HEK293 (cell line): ENCODE data around the gene TRMT44.
"Not testable (repeated sequence)": the region's sequence is repeated elsewhere in the genome, so short reads cannot be mapped to it uniquely, and the experiment has no call there.

Experiments
- CTCF ChIA-PET: fragments of 350-600 bp; formaldehyde crosslinking; extraction: SDS; loops from one replicate; lab custom pipeline; 2021; ENCODE audit warnings: antibody characterized with exemption; lab: Yijun Ruan, JAX
- POLR2A ChIA-PET: fragments of 300-600 bp; formaldehyde crosslinking; extraction: SDS; loops from one replicate; lab custom pipeline; 2020; ENCODE audit warnings: antibody characterized with exemption, inconsistent platforms; lab: Yijun Ruan, JAX
- H3K27ac ChIP-seq: fragments of 200-500 bp; sonication (Bioruptor generic); 2 replicates; pipeline ENCODE4 v1.5.1; 2014; ENCODE audit warnings: low read depth, low read length, control low read depth, inconsistent platforms; ENCODE audit errors: extremely low read depth
- H3K36me3 ChIP-seq, 2 experiments: fragments of 200-500 bp in 1 of 2; sonication (Bioruptor generic) in 1 of 2; 1 replicate in 1 of 2; 2 replicates in 1 of 2; pipeline ENCODE4 v1.5.1; 2014 to 2017; ENCODE audit warnings: inconsistent platforms in 2 of 2, low read length in 2 of 2; ENCODE audit not compliant: control insufficient read depth in 2 of 2, insufficient read depth in 1 of 2
- H3K4me1 ChIP-seq: fragments of 200-500 bp; sonication (Bioruptor generic); 2 replicates; pipeline ENCODE4 v1.5.1; 2014; ENCODE audit warnings: mild to moderate bottlenecking, low read length, inconsistent platforms; ENCODE audit not compliant: control insufficient read depth, insufficient read depth
- H3K4me3 ChIP-seq: 2 replicates; pipeline ENCODE4 v1.5.1; 2011; ENCODE audit warnings: low read depth, mild to moderate bottlenecking, control low read depth, low read length, moderate library complexity
- H3K9me3 ChIP-seq: fragments of 200-500 bp; sonication (Bioruptor generic); 2 replicates; pipeline ENCODE4 v1.5.1; 2014; ENCODE audit warnings: low read depth, low read length, inconsistent platforms; ENCODE audit not compliant: control insufficient read depth, insufficient read depth
- GLI2 ChIP-seq: fragments of 450-650 bp; formaldehyde crosslinking; IDR thresholded peaks from 2 replicates; pipeline ENCODE4; 2017; ENCODE audit warnings: missing biosample characterization, missing genetic modification characterization, low read depth, borderline replicate concordance
- GLIS1 ChIP-seq: fragments of 450-650 bp; formaldehyde crosslinking; IDR thresholded peaks from 2 replicates; pipeline ENCODE4 v1.5.1; 2016; ENCODE audit warnings: missing biosample characterization, missing genetic modification characterization
- RBAK ChIP-seq: fragments of 450-650 bp; formaldehyde crosslinking; IDR thresholded peaks from 2 replicates; pipeline ENCODE4 v1.5.1; 2016; ENCODE audit warnings: missing biosample characterization, missing genetic modification characterization
- REPIN1 ChIP-seq: fragments of 450-650 bp; formaldehyde crosslinking; IDR thresholded peaks from 2 replicates; pipeline ENCODE4 v1.5.1; 2017; ENCODE audit warnings: missing biosample characterization, missing genetic modification characterization, low read depth
- SCRT2 ChIP-seq: fragments of 450-650 bp; formaldehyde crosslinking; IDR thresholded peaks from 2 replicates; pipeline ENCODE4 v1.5.1; 2016; ENCODE audit warnings: missing biosample characterization, missing genetic modification characterization
- ZNF175 ChIP-seq: fragments of 450-650 bp; formaldehyde crosslinking; IDR thresholded peaks from 2 replicates; pipeline ENCODE4 v1.5.1; 2016; ENCODE audit warnings: missing biosample characterization, missing genetic modification characterization
- ZNF223 ChIP-seq: fragments of 450-650 bp; formaldehyde crosslinking; IDR thresholded peaks from 2 replicates; pipeline ENCODE4 v1.5.1; 2016; ENCODE audit warnings: missing biosample characterization, missing genetic modification characterization
- ZNF558 ChIP-seq: fragments of 450-650 bp; formaldehyde crosslinking; IDR thresholded peaks from 2 replicates; pipeline ENCODE4 v1.5.1; 2016; ENCODE audit warnings: missing biosample characterization, missing genetic modification characterization
- ZXDB ChIP-seq: fragments of 450-650 bp; formaldehyde crosslinking; IDR thresholded peaks from 2 replicates; pipeline ENCODE4 v1.5.1; 2016; ENCODE audit warnings: missing biosample characterization, missing genetic modification characterization
- TF ChIP-seq, protein P1 (sequence below): fragments of 450-650 bp; formaldehyde crosslinking; IDR thresholded peaks from 2 replicates; pipeline ENCODE4 v1.5.1; 2016; ENCODE audit warnings: missing biosample characterization, missing genetic modification characterization
- TF ChIP-seq, protein P2 (sequence below): fragments of 450-650 bp; formaldehyde crosslinking; IDR thresholded peaks from 2 replicates; pipeline ENCODE4 v1.5.1; 2016; ENCODE audit warnings: missing biosample characterization, missing genetic modification characterization, low read depth
- TF ChIP-seq, protein P3 (sequence below): fragments of 450-650 bp; formaldehyde crosslinking; IDR thresholded peaks from 2 replicates; pipeline ENCODE4 v1.5.1; 2016; ENCODE audit warnings: missing biosample characterization, missing genetic modification characterization
- TF ChIP-seq, protein P4 (sequence below): fragments of 450-650 bp; formaldehyde crosslinking; IDR thresholded peaks from 2 replicates; pipeline ENCODE4 v1.5.1; 2017; ENCODE audit warnings: missing biosample characterization, missing genetic modification characterization
- TF ChIP-seq, protein P5 (sequence below): fragments of 450-650 bp; formaldehyde crosslinking; IDR thresholded peaks from 2 replicates; pipeline ENCODE4 v1.5.0; 2017; ENCODE audit warnings: missing biosample characterization, missing genetic modification characterization, borderline replicate concordance
- TF ChIP-seq, protein P6 (sequence below): fragments of 450-650 bp; IDR thresholded peaks from 2 replicates; pipeline ENCODE4 v1.5.1; 2018; ENCODE audit warnings: missing biosample characterization, mild to moderate bottlenecking, missing genetic modification characterization

TRMT44 gene

DNA sequence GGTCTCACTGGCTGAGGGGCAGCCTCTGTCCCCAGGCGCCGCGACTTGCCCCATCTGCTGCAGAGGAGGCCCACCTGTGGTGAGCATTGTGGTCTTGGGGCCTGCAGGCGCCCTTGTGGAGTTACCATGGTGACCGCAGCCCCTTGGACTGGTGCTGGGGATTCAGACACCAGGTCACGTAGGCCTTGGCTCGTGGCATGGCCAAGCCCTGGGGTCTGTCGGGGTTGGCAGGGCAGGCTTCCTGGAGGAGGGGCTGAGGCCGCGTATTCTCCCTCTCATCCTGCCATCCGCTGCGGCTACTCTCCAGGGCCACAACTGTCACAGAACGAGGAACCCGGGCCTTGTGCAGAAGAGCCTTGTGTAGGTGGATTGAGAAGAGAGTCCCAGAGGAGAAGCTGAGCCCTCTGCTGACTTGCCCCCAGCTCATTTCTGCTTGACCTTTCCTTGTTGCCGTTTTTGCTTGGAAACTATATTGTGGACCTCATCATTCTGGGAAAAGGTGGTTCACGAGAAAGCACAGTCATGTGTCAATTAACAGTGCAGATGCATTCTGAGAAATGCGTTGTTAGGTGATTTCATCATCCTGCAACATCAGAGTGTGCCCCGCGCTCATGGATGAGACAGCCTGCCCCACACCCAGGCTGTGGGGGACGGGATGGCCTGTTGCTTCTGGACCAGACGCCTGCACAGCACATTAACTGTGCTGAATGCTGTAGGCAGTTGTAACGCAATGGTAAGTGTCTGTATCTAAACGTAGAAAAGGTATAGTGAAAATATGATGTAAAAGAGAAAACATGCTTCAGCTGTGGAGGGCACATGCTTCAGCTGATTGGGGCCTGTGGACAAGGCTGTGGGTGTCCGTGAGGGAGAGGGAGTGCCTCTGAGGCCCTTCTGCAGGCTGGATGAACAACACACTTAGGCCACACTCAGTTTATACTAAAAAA lies 38.5 kb downstream of the TRMT44 start:
- CTCF ChIA-PET, result interaction anchor here (0.9 kb wide), 1 partner anchor 10 kb away, joined by 3 read pairs; no protein-coding TSS in a partner anchor
- POLR2A ChIA-PET, result no interaction called here

DNA sequence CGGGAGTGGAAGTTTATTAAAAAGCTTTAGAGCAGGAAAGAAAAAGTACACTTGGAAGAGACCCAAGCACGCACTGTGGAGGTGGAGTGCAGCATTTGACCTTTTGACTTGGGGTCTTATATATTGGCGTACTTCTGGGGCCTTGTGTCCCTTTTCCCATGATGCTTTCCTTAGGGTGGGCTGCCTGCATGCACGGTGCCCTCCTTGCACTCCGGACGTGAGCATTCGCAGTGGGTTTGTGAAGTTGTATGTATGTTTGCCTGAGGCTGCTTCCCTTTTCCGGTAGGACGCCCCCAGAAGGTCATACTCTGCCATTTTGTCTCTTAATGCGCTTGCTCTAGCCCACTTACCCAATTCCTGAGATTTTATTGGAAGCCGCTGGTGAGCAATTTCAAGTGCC lies 39.6 kb downstream of the TRMT44 start:
- Histone ChIP-seq H3K4me1 (no peaks in the 10 kb centered on the region), H3K9me3 (no peaks in the 10 kb centered on the region), H3K36me3 (peaks cover 0 to 33% of the 10 kb centered on the region in 2 experiments; a peak in 1 of 3 replicates), H3K27ac (no peak overlapping the region), H3K4me3 (no peak overlapping the region)
- ChIA-PET POLR2A (no interaction called here), CTCF (interaction anchor here (1.2 kb wide), 1 partner anchor 14 kb away, joined by 3 read pairs; no protein-coding TSS in a partner anchor)
- no peak for TF ChIP-seq ZNF175 (tag by site-specific recombination)
- TF ChIP-seq, protein P1, sequence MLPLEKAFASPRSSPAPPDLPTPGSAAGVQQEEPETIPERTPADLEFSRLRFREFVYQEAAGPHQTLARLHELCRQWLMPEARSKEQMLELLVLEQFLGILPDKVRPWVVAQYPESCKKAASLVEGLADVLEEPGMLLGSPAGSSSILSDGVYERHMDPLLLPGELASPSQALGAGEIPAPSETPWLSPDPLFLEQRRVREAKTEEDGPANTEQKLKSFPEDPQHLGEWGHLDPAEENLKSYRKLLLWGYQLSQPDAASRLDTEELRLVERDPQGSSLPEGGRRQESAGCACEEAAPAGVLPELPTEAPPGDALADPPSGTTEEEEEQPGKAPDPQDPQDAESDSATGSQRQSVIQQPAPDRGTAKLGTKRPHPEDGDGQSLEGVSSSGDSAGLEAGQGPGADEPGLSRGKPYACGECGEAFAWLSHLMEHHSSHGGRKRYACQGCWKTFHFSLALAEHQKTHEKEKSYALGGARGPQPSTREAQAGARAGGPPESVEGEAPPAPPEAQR (tag by site-specific recombination), result no peak
- TF ChIP-seq GLIS1 (tag by site-specific recombination), result no peak
- TF ChIP-seq, protein P2, sequence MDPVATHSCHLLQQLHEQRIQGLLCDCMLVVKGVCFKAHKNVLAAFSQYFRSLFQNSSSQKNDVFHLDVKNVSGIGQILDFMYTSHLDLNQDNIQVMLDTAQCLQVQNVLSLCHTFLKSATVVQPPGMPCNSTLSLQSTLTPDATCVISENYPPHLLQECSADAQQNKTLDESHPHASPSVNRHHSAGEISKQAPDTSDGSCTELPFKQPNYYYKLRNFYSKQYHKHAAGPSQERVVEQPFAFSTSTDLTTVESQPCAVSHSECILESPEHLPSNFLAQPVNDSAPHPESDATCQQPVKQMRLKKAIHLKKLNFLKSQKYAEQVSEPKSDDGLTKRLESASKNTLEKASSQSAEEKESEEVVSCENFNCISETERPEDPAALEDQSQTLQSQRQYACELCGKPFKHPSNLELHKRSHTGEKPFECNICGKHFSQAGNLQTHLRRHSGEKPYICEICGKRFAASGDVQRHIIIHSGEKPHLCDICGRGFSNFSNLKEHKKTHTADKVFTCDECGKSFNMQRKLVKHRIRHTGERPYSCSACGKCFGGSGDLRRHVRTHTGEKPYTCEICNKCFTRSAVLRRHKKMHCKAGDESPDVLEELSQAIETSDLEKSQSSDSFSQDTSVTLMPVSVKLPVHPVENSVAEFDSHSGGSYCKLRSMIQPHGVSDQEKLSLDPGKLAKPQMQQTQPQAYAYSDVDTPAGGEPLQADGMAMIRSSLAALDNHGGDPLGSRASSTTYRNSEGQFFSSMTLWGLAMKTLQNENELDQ (tag by site-specific recombination), result no peak
- TF ChIP-seq, protein P3, sequence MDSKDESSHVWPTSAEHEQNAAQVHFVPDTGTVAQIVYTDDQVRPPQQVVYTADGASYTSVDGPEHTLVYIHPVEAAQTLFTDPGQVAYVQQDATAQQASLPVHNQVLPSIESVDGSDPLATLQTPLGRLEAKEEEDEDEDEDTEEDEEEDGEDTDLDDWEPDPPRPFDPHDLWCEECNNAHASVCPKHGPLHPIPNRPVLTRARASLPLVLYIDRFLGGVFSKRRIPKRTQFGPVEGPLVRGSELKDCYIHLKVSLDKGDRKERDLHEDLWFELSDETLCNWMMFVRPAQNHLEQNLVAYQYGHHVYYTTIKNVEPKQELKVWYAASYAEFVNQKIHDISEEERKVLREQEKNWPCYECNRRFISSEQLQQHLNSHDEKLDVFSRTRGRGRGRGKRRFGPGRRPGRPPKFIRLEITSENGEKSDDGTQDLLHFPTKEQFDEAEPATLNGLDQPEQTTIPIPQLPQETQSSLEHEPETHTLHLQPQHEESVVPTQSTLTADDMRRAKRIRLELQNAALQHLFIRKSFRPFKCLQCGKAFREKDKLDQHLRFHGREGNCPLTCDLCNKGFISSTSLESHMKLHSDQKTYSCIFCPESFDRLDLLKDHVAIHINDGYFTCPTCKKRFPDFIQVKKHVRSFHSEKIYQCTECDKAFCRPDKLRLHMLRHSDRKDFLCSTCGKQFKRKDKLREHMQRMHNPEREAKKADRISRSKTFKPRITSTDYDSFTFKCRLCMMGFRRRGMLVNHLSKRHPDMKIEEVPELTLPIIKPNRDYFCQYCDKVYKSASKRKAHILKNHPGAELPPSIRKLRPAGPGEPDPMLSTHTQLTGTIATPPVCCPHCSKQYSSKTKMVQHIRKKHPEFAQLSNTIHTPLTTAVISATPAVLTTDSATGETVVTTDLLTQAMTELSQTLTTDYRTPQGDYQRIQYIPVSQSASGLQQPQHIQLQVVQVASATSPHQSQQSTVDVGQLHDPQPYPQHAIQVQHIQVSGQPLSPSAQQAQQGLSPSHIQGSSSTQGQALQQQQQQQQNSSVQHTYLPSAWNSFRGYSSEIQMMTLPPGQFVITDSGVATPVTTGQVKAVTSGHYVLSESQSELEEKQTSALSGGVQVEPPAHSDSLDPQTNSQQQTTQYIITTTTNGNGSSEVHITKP (tag by site-specific recombination), result no peak
- TF ChIP-seq GLI2 (tag by site-specific recombination), result no peak
- TF ChIP-seq ZNF558 (tag by site-specific recombination), result no peak
- TF ChIP-seq, protein P4, sequence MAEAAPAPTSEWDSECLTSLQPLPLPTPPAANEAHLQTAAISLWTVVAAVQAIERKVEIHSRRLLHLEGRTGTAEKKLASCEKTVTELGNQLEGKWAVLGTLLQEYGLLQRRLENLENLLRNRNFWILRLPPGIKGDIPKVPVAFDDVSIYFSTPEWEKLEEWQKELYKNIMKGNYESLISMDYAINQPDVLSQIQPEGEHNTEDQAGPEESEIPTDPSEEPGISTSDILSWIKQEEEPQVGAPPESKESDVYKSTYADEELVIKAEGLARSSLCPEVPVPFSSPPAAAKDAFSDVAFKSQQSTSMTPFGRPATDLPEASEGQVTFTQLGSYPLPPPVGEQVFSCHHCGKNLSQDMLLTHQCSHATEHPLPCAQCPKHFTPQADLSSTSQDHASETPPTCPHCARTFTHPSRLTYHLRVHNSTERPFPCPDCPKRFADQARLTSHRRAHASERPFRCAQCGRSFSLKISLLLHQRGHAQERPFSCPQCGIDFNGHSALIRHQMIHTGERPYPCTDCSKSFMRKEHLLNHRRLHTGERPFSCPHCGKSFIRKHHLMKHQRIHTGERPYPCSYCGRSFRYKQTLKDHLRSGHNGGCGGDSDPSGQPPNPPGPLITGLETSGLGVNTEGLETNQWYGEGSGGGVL, result no peak
- no peak for TF ChIP-seq ZNF223
- TF ChIP-seq, protein P5, sequence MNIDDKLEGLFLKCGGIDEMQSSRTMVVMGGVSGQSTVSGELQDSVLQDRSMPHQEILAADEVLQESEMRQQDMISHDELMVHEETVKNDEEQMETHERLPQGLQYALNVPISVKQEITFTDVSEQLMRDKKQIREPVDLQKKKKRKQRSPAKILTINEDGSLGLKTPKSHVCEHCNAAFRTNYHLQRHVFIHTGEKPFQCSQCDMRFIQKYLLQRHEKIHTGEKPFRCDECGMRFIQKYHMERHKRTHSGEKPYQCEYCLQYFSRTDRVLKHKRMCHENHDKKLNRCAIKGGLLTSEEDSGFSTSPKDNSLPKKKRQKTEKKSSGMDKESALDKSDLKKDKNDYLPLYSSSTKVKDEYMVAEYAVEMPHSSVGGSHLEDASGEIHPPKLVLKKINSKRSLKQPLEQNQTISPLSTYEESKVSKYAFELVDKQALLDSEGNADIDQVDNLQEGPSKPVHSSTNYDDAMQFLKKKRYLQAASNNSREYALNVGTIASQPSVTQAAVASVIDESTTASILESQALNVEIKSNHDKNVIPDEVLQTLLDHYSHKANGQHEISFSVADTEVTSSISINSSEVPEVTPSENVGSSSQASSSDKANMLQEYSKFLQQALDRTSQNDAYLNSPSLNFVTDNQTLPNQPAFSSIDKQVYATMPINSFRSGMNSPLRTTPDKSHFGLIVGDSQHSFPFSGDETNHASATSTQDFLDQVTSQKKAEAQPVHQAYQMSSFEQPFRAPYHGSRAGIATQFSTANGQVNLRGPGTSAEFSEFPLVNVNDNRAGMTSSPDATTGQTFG (tag by site-specific recombination), result no peak

More for the DNA sequence above, 38.5 kb downstream of the TRMT44 start:
- Histone ChIP-seq H3K4me3 (no peak overlapping the region), H3K4me1 (no peaks in the 10 kb centered on the region), H3K9me3 (no peaks in the 10 kb centered on the region), H3K36me3 (peaks cover 0 to 36% of the 10 kb centered on the region in 2 experiments; a peak in 1 of 3 replicates), H3K27ac (no peak overlapping the region)
- TF ChIP-seq, protein P6, sequence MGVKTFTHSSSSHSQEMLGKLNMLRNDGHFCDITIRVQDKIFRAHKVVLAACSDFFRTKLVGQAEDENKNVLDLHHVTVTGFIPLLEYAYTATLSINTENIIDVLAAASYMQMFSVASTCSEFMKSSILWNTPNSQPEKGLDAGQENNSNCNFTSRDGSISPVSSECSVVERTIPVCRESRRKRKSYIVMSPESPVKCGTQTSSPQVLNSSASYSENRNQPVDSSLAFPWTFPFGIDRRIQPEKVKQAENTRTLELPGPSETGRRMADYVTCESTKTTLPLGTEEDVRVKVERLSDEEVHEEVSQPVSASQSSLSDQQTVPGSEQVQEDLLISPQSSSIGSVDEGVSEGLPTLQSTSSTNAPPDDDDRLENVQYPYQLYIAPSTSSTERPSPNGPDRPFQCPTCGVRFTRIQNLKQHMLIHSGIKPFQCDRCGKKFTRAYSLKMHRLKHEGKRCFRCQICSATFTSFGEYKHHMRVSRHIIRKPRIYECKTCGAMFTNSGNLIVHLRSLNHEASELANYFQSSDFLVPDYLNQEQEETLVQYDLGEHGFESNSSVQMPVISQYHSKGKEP (tag by site-specific recombination), result 0 out of 2 replicates have a peak, but pooled peaks have one; percentile 21
- TF ChIP-seq REPIN1, result no peak
- no peak for TF ChIP-seq RBAK (tag by site-specific recombination)
- peak; percentile 47 for TF ChIP-seq SCRT2 (tag by site-specific recombination)
- TF ChIP-seq ZXDB (tag by site-specific recombination), result no peak

DNA sequence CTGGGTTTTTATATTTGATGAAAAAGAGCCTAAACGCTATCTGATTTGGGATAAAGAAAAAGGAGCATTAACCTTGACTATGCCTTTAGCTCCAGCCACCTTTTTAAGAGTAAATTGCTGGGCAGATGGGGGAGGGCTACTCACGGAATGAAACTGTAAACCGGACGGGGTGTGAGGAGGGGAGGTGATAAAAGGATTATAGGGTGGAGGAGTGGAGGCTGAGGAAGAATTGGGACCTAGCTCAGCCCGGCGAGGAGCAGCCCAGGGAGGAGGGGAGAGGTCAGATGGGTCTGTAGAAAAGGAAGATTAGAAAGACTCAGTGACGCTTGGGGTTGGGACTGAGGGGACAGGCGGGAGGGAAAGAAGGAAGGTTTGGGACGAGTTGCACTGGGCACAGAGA lies 46.1 kb downstream of the TRMT44 start:
- H3K36me3 ChIP-seq, H3K9me3 ChIP-seq, H3K4me1 ChIP-seq, H3K4me3 ChIP-seq, H3K27ac ChIP-seq, CTCF ChIA-PET, POLR2A ChIA-PET: not testable (repeated sequence)
